Stimulated activated CD8-positive, alpha-beta memory T cell treated with anti-CD3 and anti-CD28 coated beads, Interleukin-12 subunit alpha, Interleukin-12 subunit beta, amount 100 ng/mL, for 24 hours (primary cell): ENCODE results near the gene SOCS6.
"Not testable (repeated sequence)": the region's sequence is repeated elsewhere in the genome, so short reads cannot be mapped to it uniquely, and the experiment has no call there.

ENCODE experiments used
- DNase-seq: peaks from one replicate; pipeline ENCODE4 v3.0.0-alpha.2; 2020; ENCODE audit errors: extremely low read depth

SOCS6 gene

GRCh38 chr18:70359071-70359470 is 70.2 kb downstream of the SOCS6 start:
- no peak for DNase-seq

DNA sequence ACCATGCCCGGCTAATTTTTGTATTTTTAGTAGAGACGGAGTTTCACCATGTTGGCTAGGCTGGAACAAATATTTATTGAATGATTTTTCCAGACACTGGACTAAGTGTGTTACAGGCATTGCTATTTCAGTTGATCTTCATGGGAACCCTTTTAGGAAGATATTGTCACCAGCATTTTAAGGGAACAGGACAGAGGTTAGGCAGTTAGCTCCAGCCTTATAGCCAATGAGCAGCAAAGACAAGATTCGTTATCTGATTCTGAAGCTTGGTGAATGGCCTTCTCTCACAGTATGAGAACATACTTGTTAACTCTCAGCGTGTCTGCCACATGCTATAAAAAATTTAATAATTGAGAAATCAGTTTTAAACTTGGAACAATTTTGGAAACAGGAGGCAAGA is 73.4 kb downstream of the SOCS6 start:
- no peak for DNase-seq

GRCh38 chr18:70363861-70364260 is 75.0 kb downstream of the SOCS6 start:
- no peak for DNase-seq

DNA sequence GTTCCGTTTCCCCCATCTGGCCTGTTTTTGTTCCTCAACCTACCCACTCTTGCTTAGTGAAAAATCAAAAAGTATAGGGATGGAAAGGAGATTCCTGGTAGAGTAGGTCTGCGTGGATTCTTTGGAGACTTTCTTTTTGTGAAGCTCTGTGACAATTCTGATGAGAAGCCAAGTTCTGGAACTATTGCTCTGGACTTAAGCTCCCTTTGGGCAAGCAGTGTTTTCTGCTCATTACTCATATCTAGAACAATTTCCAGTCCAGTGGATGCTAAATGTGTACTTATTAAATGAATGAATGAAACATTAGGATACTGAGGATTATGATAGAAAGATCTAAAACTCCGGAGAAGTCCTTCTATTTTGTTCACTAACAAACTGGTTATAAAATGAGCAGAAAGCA is 76.5 kb downstream of the SOCS6 start:
- DNase-seq, result no peak

- no peak for DNase-seq
Observed at GRCh38 chr18:70366174-70366573, 77.3 kb downstream of the SOCS6 start.

DNA sequence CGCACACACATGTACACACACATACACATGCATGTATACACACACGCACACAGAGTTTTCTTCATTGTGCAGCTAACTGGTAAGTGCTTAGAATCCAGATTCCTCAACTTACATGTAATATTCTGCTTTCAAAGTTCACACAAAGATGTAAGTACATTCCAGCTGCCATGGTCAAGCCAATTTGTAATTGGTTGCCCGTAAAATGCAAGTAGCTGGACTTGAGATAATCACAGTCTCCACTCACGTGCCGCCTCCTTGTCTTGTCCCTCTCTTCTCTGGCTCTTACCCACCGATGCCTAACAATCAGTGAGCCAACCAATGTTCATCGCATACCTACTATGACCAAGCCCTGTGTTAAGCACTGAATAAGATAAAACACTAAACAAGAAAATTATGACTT is 77.8 kb downstream of the SOCS6 start:
- no peak for DNase-seq

- DNase-seq, result not testable (repeated sequence)
Observed at GRCh38 chr18:70367344-70367743, 78.5 kb downstream of the SOCS6 start.

DNA sequence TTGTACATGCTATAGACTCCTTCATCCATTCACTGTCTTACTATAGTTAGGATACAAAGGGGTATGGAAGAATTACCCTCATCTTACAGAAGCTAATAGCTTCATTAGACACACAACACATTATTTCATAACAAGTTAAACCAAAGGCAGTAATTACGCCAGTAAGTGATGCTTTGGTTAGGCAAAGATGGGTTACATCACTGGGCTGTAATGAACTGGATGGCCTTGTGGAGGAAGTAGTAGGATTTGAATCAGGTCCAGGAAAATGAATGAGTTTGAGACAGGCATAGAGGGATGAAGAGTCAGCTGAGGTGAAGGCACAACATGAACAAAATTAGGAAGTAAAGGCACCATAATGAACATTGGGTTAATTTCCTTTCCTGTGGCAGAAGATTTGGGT is 80.1 kb downstream of the SOCS6 start:
- DNase-seq, result no peak

DNA sequence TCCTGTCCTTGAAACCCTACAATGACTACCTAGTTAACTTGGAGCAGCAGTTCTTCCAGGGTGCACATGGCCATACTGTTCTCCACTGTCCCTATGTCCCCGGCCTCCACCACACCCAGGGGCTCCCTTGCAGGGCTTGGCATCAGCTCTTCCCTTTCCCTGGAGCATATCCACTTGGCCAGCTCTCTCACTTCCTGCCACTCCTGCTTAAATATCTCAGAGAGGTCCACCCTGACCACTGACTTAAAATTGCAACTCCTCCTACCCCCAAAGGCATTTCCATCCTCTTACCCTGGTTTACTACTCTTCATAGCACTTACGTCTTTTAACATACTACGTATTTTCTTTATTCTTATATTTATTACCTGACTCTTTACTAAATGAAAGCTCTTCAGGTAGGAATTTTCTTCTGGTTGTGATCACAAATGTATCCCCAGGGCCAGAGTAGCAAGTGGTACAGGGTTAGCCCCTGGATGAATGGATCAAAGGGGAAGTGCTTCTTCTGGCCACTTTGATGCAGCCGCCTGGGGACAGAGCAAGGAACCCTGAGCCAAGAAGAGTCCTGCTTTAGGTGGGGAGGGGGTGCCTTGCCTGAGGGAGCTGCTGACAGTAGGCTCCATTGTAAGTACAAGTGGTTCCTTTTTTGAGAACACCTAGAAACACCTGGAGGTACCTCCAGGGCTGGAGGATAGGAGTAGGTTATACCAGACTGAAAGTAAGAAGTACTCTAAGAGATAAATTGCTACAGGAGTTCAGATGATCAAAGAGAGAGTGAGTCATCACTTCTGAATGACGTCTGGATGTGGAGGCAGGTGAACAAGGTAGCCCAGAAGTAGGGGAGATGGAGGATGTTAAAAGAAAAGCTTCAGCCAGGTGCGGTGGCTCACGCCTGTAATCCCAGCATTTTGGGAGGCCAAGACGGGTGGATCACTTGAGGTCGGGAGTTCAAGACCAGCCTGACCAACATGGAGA is 82.2 kb downstream of the SOCS6 start:
- no peak for DNase-seq

DNA sequence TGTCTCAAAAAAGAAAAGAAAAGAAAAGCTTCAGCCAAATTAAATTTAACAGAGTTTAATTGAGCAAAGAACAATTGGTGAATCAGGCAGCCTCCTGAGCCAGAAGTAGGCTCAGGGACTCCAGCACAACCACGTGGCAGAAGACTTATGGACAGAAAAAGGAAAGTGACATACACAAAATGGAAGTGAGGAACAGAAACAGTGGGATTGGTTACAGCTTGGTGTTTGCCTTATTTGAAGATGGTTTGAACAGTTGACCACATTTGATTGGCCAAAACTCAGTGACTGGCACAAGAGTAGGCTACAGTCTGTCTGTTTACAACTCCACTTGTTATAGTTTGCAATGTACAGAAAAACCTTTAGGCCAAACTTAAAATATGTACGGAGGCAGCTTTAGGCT is 83.1 kb downstream of the SOCS6 start:
- DNase-seq, result no peak

- DNase-seq, result no peak
Observed at GRCh38 chr18:70372450-70373041, 83.7 kb downstream of the SOCS6 start.

DNA sequence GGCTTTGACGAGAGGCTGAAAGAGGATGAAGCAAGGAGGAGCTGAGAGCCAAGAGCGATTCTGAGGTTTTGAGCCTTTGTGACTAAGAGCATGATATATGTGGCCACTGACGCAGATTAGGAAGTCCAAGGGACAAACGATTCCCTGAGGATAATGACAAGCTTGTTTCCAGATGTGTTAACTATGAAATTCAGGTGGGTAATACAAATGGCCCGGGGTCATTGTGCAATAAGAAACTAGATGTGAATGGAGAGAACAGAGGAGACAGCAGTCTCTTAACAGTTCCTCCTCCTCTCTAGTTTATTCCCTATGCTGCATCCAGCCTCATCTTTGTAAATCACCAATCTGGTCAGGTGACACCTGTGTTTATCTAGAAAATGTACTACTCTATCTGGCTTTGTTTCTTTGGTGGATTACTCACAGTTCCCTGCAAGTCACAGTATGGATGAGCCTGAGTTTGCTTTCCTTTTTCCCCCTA is 84.2 kb downstream of the SOCS6 start:
- DNase-seq, result no peak

DNA sequence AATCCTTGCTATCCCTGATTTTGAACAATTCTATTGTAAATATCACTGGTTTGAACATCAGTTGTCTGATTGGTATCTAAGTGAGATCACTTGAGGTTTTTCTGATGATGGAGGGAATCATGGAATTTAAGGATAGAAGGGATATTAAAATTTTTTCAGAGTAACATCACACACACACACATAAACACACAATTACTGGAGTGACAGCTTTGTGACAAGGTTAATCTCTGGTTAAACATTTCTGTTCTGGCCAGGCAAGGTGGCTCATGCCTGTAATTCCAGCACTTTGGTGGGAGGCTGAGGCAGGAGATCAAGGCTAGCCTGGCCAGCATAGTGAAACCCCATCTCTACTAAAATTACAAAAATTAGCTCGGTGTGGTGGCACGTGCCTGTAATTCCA is 85.3 kb downstream of the SOCS6 start:
- no peak for DNase-seq

DNA sequence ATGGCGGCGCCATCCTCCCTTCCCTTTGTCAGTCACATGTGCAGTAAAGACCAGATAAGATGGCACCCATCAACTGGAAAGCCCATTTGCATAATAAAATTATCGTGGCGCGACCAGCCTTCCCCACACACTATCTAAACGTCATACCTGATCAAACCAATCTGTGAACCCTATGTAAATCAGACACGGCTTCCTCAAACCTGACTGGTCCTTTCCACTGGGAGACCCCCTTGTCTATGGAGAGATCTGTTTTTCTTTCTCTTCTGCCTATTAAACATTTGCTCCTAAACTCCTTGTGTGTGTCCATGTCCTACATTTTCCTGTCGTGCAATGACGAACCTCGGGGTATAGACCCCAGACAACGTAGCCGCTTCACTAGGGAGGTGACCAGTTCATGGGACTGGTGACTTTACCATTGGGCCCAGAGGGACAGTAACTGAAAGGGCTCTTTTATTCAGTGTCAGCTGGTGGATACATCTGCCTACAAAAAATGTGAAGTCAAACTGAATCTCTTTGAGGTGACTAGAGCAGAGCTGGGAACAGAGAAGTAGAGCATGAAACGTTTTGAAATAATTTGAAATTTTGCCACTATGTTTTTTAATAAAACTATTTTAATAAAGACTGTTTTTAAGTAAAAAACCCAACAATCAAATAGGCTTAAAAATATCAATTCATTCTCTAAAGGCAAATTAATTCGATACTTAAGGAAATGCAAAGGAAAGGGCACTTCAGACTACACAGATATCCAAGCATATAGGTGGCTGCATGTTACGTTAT is 87.5 kb downstream of the SOCS6 start:
- no peak for DNase-seq

GRCh38 chr18:70376914-70377258 is 88.0 kb downstream of the SOCS6 start:
- no peak for DNase-seq

GRCh38 chr18:70377317-70377799 is 88.5 kb downstream of the SOCS6 start:
- DNase-seq, result no peak

DNA sequence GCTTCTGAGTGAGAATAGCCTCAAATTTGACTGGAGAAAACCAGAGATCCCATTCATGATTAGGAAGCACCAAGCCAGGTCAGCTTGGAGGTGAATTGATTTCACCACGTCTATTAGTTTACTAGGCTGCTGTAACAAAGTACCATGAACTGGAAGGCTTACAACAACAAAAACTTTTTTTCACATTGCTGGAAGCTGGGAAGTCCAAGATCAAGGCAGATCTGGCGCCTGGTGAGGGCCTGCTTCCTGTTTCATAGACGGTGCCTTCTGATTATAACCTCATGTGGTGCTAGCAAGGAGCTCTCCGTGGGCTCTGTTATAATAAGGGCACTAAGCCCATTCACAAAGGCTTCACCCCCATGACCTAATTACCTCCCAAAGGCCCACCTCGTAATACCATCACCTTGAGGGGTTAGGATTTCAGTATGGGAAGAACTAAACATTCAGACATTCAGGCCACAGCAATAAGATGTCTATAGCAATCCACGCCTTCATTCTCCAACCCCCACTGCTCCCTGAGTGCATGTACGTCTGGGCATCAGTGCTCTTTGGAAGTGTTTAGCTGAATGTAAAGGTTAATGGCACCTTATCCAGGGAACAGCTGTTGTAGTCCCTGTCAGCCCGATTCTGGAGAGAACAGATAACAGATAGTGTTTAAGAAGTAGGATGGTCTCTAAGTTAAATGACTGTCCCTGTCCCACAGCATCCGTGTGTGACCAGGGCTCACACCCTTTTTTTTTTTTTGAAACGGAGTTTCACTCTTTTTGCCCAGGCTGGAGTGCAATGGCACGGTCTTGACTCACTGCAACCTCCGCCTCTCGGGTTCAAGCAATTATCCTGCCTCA is 89.2 kb downstream of the SOCS6 start:
- no peak for DNase-seq
